ENCODE measurements around the gene PPP2R2B.
"Not testable (repeated sequence)": the region's sequence is repeated elsewhere in the genome, so short reads cannot be mapped to it uniquely, and the experiment has no call there.

Gene PPP2R2B

GRCh38 chr5:146744068-146744745 lies 134.3 kb downstream of the PPP2R2B start:
- no peak for DNase-seq (ENCODE audit: low spot score)

GRCh38 chr5:146734936-146735577 lies 143.5 kb downstream of the PPP2R2B start:
- DNase-seq (ENCODE audit: low spot score), result no peak

GRCh38 chr5:146732962-146733361 lies 145.6 kb downstream of the PPP2R2B start:
- DNase-seq (ENCODE audit: low spot score), result no peak

- no peak for DNase-seq (ENCODE audit: low spot score)
Observed at GRCh38 chr5:146731909-146732659, 146.5 kb downstream of the PPP2R2B start.

- DNase-seq (ENCODE audit: low spot score), result not testable (repeated sequence)
Observed at GRCh38 chr5:146728746-146729145, 149.8 kb downstream of the PPP2R2B start.

- DNase-seq (ENCODE audit: low spot score), result no peak
Observed at GRCh38 chr5:146726891-146727290, 151.7 kb downstream of the PPP2R2B start.

GRCh38 chr5:146726020-146726419 lies 152.5 kb downstream of the PPP2R2B start:
- DNase-seq (ENCODE audit: low spot score), result no peak

GRCh38 chr5:146725025-146725424 lies 153.5 kb downstream of the PPP2R2B start:
- no peak for DNase-seq (ENCODE audit: low spot score)

GRCh38 chr5:146722361-146722779 lies 156.2 kb downstream of the PPP2R2B start:
- DNase-seq (ENCODE audit: low spot score), result no peak

- DNase-seq (ENCODE audit: low spot score), result no peak
Observed at GRCh38 chr5:146721073-146721815, 157.3 kb downstream of the PPP2R2B start.

- DNase-seq (ENCODE audit: low spot score), result no peak
Observed at GRCh38 chr5:146720107-146720506, 158.4 kb downstream of the PPP2R2B start.

- no peak for DNase-seq (ENCODE audit: low spot score)
Observed at GRCh38 chr5:146719179-146719578, 159.4 kb downstream of the PPP2R2B start.

GRCh38 chr5:146718609-146719008 lies 159.9 kb downstream of the PPP2R2B start:
- no peak for DNase-seq (ENCODE audit: low spot score)

- no peak for DNase-seq (ENCODE audit: low spot score)
Observed at GRCh38 chr5:146717951-146718350, 160.6 kb downstream of the PPP2R2B start.

- DNase-seq (ENCODE audit: low spot score), result no peak
Observed at GRCh38 chr5:146716636-146717035, 161.9 kb downstream of the PPP2R2B start.

- DNase-seq (ENCODE audit: low spot score), result no peak
Observed at GRCh38 chr5:146710348-146710747, 168.2 kb downstream of the PPP2R2B start.

GRCh38 chr5:146707316-146707715 lies 171.2 kb downstream of the PPP2R2B start:
- DNase-seq (ENCODE audit: low spot score), result no peak

GRCh38 chr5:146706321-146706972 lies 172.1 kb downstream of the PPP2R2B start:
- DNase-seq (ENCODE audit: low spot score), result no peak

GRCh38 chr5:146704949-146705665 lies 173.4 kb downstream of the PPP2R2B start:
- DNase-seq (ENCODE audit: low spot score), result no peak

GRCh38 chr5:146703899-146704298 lies 174.7 kb downstream of the PPP2R2B start:
- no peak for DNase-seq (ENCODE audit: low spot score)

GRCh38 chr5:146703499-146703898 lies 175.1 kb downstream of the PPP2R2B start:
- DNase-seq (ENCODE audit: low spot score), result no peak

Data from ecto neural progenitor cell (in vitro differentiated cells).